GM12878 (cell line): ENCODE measurements around the gene TMEM208. TPM values are rescaled to one million over a fixed set of nuclear protein-coding genes. Genes with fewer than 3 reads are reported as not detected.

Experiments used
- ATAC-seq: fragments of 200-7000 bp; cut with Tn5 transposase; 3 replicates; pipeline ENCODE4 v1.9.1; 2020; ENCODE audit warnings: mild to moderate bottlenecking, moderate library complexity
- BruUV-seq: library from RNA; stranded (reverse); fragments of 400-500 nt; replicated peaks from 2 replicates; lab custom pipeline; 2021; lab: Mats Ljungman, UMichigan
- CTCF ChIA-PET: fragments of 300-600 bp; sonication (Branson Sonifier 250); formaldehyde crosslinking; extraction: SDS; loops from one replicate; lab custom pipeline; 2021; ENCODE audit warnings: inconsistent platforms; lab: Yijun Ruan, JAX
- POLR2A ChIA-PET: fragments of 350-600 bp; formaldehyde crosslinking; extraction: SDS; loops from one replicate; lab custom pipeline; 2021; ENCODE audit warnings: inconsistent platforms; lab: Charles Lee
- RAD21 ChIA-PET: fragments of 300-600 bp; sonication (Branson Sonifier 250); formaldehyde crosslinking; loops from one replicate; lab custom pipeline; 2023; ENCODE audit warnings: antibody characterized with exemption; ENCODE audit not compliant: unreplicated experiment; lab: Charles Lee
- SMC1A ChIA-PET: fragments of 300-600 bp; sonication (Branson Sonifier 250); formaldehyde crosslinking; loops from one replicate; lab custom pipeline; 2023; ENCODE audit not compliant: unreplicated experiment, uncharacterized antibody; lab: Charles Lee
- DNase-seq: peaks from one replicate; pipeline ENCODE4 v3.0.0-alpha.2; 2011; ENCODE audit warnings: low read depth, low spot score
- FAIRE-seq: peaks from 3 replicates; lab custom pipeline; 2011; peaks lifted over from hg19 to GRCh38; lab: Jason Lieb, UNC
- H2AFZ ChIP-seq: 2 replicates; pipeline ENCODE4 v1.6.0; 2011; ENCODE audit warnings: low read depth, low read length, control low read depth; ENCODE audit not compliant: control insufficient read depth
- H3K27ac ChIP-seq: 2 replicates; pipeline ENCODE4 v1.5.1; 2011; ENCODE audit warnings: control low read depth; ENCODE audit not compliant: control insufficient read depth, insufficient read depth
- H3K27me3 ChIP-seq, 2 experiments: replicated peaks in 1 of 2; 2 replicates each; pipeline versions ENCODE4 v1.6.0 to v1.6.1; 2011; ENCODE audit warnings: low read length in 1 of 2; ENCODE audit not compliant: control insufficient read depth in 2 of 2, insufficient read depth in 2 of 2
- H3K36me3 ChIP-seq, 2 experiments: 2 replicates each; pipeline ENCODE4 v1.5.1; 2011; ENCODE audit warnings: low read length in 1 of 2; ENCODE audit not compliant: control insufficient read depth in 2 of 2, insufficient read depth in 2 of 2
- H3K4me1 ChIP-seq: 2 replicates; pipeline ENCODE4 v1.6.1; 2011; ENCODE audit warnings: mild to moderate bottlenecking, low read length, moderate library complexity, mixed read lengths; ENCODE audit not compliant: control insufficient read depth, insufficient read depth
- H3K4me2 ChIP-seq: 2 replicates; pipeline ENCODE4 v1.6.0; 2011; ENCODE audit warnings: control low read depth; ENCODE audit not compliant: control insufficient read depth, insufficient read depth
- H3K4me3 ChIP-seq: fragments of 200-600 bp; sonication (generic); 2 replicates; pipeline ENCODE4 v1.5.1; 2016
- H3K79me2 ChIP-seq: 2 replicates; pipeline ENCODE4 v1.6.0; 2011; ENCODE audit warnings: low read length; ENCODE audit not compliant: control insufficient read depth, insufficient read depth
- H3K9ac ChIP-seq: 2 replicates; pipeline ENCODE4 v1.8.0; 2011; ENCODE audit warnings: low read length, control low read depth, mixed read lengths; ENCODE audit not compliant: control insufficient read depth, insufficient read depth
- H3K9me3 ChIP-seq: replicated peaks from 3 replicates; pipeline ENCODE4 v1.5.1; 2011; ENCODE audit warnings: mild to moderate bottlenecking, low read length; ENCODE audit not compliant: control insufficient read depth, insufficient read depth
- H4K20me1 ChIP-seq: 2 replicates; pipeline ENCODE4 v1.6.0; 2011; ENCODE audit not compliant: control insufficient read depth, insufficient read depth
- CHD4 ChIP-seq: fragments of 200-600 bp; sonication (generic); IDR thresholded peaks from 2 replicates; pipeline ENCODE4 v1.6.1; 2016; ENCODE audit warnings: mild to moderate bottlenecking
- EGR1 ChIP-seq, 2 experiments: IDR thresholded peaks; 1 replicate in 1 of 2; 2 replicates in 1 of 2; pipeline ENCODE4 v1.6.1; 2011 to 2012; ENCODE audit warnings: low read depth in 2 of 2, low read length in 2 of 2, borderline replicate concordance in 1 of 2, mild to moderate bottlenecking in 1 of 2, moderate library complexity in 1 of 2
- EZH2 ChIP-seq: IDR thresholded peaks from 2 replicates; pipeline ENCODE4 v1.6.1; 2012; ENCODE audit warnings: low read depth, mild to moderate bottlenecking, control low read depth, inconsistent platforms, low read length, borderline replicate concordance; ENCODE audit not compliant: control insufficient read depth
- FOXM1 ChIP-seq: IDR thresholded peaks from 2 replicates; pipeline ENCODE4 v1.6.1; 2012; ENCODE audit warnings: low read depth, mild to moderate bottlenecking, inconsistent platforms, low read length, moderate library complexity
- JUNB ChIP-seq: IDR thresholded peaks from 2 replicates; pipeline ENCODE4 v1.6.1; 2016; ENCODE audit warnings: antibody characterized with exemption, mild to moderate bottlenecking
- NR2C2 ChIP-seq: IDR thresholded peaks from 2 replicates; pipeline ENCODE4 v1.6.1; 2011; ENCODE audit warnings: borderline replicate concordance, low read depth; ENCODE audit not compliant: control insufficient read depth, insufficient read length
- PML ChIP-seq: IDR thresholded peaks from 2 replicates; pipeline ENCODE4 v1.6.1; 2012; ENCODE audit warnings: low read length, inconsistent platforms
- SIN3A ChIP-seq: IDR thresholded peaks from 2 replicates; pipeline ENCODE4 v1.6.1; 2012; ENCODE audit warnings: low read depth, low read length, improper control_type of control experiment
- SMARCA5 ChIP-seq: fragments of 450-650 bp; IDR thresholded peaks from 2 replicates; pipeline ENCODE4 v1.6.1; 2017; ENCODE audit warnings: mild to moderate bottlenecking
- TBL1XR1 ChIP-seq: IDR thresholded peaks from 2 replicates; pipeline ENCODE4 v1.6.1; 2012; ENCODE audit warnings: low read depth, low read length, improper control_type of control experiment
- ZZZ3 ChIP-seq: IDR thresholded peaks from 2 replicates; pipeline ENCODE4 v1.6.1; 2011; ENCODE audit warnings: low read depth; ENCODE audit not compliant: control insufficient read depth, insufficient read length
- WGBS: methylation state at CpG from one replicate; pipeline ENCODE4 v1.1.6; 2016; ENCODE audit warnings: low lambda C conversion rate; ENCODE audit not compliant: insufficient replicate concordance, insufficient coverage; ENCODE audit errors: missing lambda C conversion rate; 5-methylcytosine and 5-hydroxymethylcytosine counted together
- in situ Hi-C: fragments of 300-500 bp; cut with MboI; formaldehyde crosslinking; loops from 9 replicates; pipeline ENCODE4 v1.14.3; 2018; ENCODE audit warnings: mixed read lengths
- intact Hi-C: fragments of 100-400 bp; cut with micrococcal nuclease; formaldehyde crosslinking; loops from one replicate; pipeline ENCODE4 v1.14.2; 2022; ENCODE audit not compliant: unreplicated experiment
- polyA plus RNA-seq, 11 experiments: library from polyadenylated mRNA; depleted of rRNA in 4 of 11; unstranded in 6 of 11; stranded (reverse) in 5 of 11; fragments of >200 nt; fragmentation: Nextera tagmentation in 4 of 11; fragmentation: Illumina TruSeq in 1 of 11; extraction: Ambion mirVana in 4 of 11; extraction: Trizol in 1 of 11; gene quantifications; 1 replicate in 1 of 11; 2 replicates in 10 of 11; pipeline versions ENCODE4 v1.2.1 to v1.2.3, GENCODE V29; 2011 to 2016; ENCODE audit warnings: inconsistent platforms in 2 of 11, missing spikeins in 2 of 11, low read depth in 1 of 11
- total RNA-seq, 4 experiments: library from RNA; depleted of rRNA in 3 of 4; stranded (reverse); fragments of >200 nt in 3 of 4; fragmentation: Illumina TruSeq in 1 of 4; extraction: Trizol in 1 of 4; gene quantifications; 2 replicates each; pipeline versions ENCODE4 v1.2.1 to v1.2.3, GENCODE V29; 2013 to 2021
- TF ChIP-seq, protein P1 (sequence below): fragments of 450-650 bp; IDR thresholded peaks from 2 replicates; pipeline ENCODE4 v1.6.1; 2017; ENCODE audit warnings: low read depth, mild to moderate bottlenecking, moderate library complexity
- TF ChIP-seq, protein P2 (sequence below): IDR thresholded peaks from 2 replicates; pipeline ENCODE4 v1.6.1; 2012; ENCODE audit warnings: improper control_type of control experiment, low read depth, low read length; ENCODE audit not compliant: insufficient replicate concordance
- TF ChIP-seq, protein P3 (sequence below): IDR thresholded peaks from 2 replicates; pipeline ENCODE4 v1.6.1; 2011; ENCODE audit warnings: mild to moderate bottlenecking, low read depth, low read length, moderate library complexity; ENCODE audit not compliant: insufficient replicate concordance

Gene TMEM208
- total and polyA plus RNA-seq, 10 of the 15 experiments (the other 5 are each of a cell fraction or from before 2014, with no cell fraction given), result 34.1 to 244 (median 54.1) TPM

DNA sequence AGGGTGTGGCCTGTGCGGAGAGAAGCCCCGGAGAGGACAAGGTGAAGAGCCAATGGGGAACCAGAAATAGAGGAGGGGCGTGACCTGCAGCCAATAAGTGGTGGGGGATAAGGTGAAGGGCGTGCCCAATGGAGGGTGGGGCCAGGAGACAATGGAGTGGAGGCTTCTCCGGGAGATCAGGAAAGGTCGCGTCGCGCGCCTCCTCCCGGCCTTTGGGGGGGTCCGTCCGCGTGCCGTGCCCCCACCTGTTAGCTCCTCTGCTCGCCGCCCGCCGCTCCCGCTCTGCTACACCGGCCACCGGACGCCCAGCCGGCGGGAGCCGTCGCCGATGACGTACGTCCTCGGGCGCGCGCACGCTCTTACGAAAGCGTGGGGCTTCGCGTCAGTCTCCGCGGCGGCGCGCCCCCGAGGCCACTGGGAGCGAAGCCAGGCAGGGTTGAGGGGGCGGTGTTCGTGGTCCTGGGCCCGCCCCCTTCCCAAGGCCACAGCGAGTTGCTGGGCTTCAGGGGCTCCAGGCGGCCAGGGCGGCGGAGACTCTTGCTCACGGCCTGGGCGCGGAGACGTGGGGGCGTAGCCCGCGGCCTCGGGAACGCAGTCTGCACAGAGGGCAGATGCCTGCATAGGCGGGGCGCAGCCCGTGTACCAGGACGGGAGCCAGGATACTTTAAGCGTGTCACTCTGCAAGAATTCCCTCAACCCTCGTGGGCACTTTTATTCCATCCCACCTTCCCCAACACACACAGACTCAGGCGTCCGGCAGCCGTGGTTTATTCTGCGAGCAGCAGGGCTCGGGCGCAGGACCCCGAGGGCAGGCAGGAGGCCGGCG, 43.1 kb upstream of the TMEM208 start, which contains the start of gene MATCAP1:
MATCAP1 (minus strand) TSS at position 337 of the 826 bp plus-strand sequence. CDS start 3,353 bp downstream, outside the sequence.
- Histone ChIP-seq H3K27ac (peak within 1 kb of the TSS; percentile 84), H3K27me3 (peaks cover 0 to 3% of the 10 kb centered on the region in 2 experiments; a peak in 2 of 4 replicates), H3K4me1 (peaks cover 4% of the 10 kb centered on the region), H3K79me2 (peaks cover 5% of the 10 kb centered on the region), H2AFZ (peak within 1 kb of the TSS; percentile 97), H3K4me2 (peak within 1 kb of the TSS; percentile 99), H3K9ac (peak within 1 kb of the TSS; percentile 74), H3K9me3 (no peaks in the 10 kb centered on the region), H3K36me3 (no peaks in the 10 kb centered on the region), H3K4me3 (peak within 1 kb of the TSS; percentile 76), H4K20me1 (no peaks in the 10 kb centered on the region; the same call in 1 of the 2 replicates)
- BruUV-seq, result no TSS peak
- peak; percentile 91 for DNase-seq
- ChIA-PET CTCF (interaction anchor here (0.6 to 3.2 kb wide), 14 partner anchors 10 to 208 kb away, joined by 3 to 34 read pairs (median 8); partner anchors contain the start of genes B3GNT9, CBFB, FBXL8 and NOL3), SMC1A (interaction anchor here (0.8 to 1.7 kb wide), 4 partner anchors 33 to 227 kb away, joined by 3 to 7 read pairs (median 4); partner anchors contain the start of gene B3GNT9), POLR2A (interaction anchor here (0.5 to 1.4 kb wide), 3 partner anchors 21 to 90 kb away, joined by 3 to 4 read pairs (median 4); partner anchors contain the start of gene FHOD1), RAD21 (interaction anchor here (1.5 to 2.3 kb wide), 4 partner anchors 29 to 250 kb away, joined by 3 to 9 read pairs (median 6); no protein-coding TSS in a partner anchor)
- under 1% methylated on average over 77 of the region's 77 CpGs for WGBS
- intact Hi-C loops (loop anchor here (2.0 kb wide), 2 partner anchors 63 to 167 kb away; partner anchors contain the start of gene FHOD1), in situ Hi-C loops (no loop called here)
- peak; percentile 100 for FAIRE-seq
- ATAC-seq, result peak; percentile 96
- no peak for TF ChIP-seq EZH2
- TF ChIP-seq, protein P1, sequence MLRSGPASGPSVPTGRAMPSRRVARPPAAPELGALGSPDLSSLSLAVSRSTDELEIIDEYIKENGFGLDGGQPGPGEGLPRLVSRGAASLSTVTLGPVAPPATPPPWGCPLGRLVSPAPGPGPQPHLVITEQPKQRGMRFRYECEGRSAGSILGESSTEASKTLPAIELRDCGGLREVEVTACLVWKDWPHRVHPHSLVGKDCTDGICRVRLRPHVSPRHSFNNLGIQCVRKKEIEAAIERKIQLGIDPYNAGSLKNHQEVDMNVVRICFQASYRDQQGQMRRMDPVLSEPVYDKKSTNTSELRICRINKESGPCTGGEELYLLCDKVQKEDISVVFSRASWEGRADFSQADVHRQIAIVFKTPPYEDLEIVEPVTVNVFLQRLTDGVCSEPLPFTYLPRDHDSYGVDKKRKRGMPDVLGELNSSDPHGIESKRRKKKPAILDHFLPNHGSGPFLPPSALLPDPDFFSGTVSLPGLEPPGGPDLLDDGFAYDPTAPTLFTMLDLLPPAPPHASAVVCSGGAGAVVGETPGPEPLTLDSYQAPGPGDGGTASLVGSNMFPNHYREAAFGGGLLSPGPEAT, result no peak
- no peak for TF ChIP-seq JUNB
- peak; percentile 75 to 84 for TF ChIP-seq EGR1 (IDR thresholded peaks at IDR 0.05; ENCODE audit: borderline replicate concordance in 1 of 2, low read depth in 2 of 2, low read length in 2 of 2)
- no peak for TF ChIP-seq SMARCA5
- TF ChIP-seq SIN3A, result no peak
- no peak for TF ChIP-seq NR2C2
- TF ChIP-seq, protein P2, sequence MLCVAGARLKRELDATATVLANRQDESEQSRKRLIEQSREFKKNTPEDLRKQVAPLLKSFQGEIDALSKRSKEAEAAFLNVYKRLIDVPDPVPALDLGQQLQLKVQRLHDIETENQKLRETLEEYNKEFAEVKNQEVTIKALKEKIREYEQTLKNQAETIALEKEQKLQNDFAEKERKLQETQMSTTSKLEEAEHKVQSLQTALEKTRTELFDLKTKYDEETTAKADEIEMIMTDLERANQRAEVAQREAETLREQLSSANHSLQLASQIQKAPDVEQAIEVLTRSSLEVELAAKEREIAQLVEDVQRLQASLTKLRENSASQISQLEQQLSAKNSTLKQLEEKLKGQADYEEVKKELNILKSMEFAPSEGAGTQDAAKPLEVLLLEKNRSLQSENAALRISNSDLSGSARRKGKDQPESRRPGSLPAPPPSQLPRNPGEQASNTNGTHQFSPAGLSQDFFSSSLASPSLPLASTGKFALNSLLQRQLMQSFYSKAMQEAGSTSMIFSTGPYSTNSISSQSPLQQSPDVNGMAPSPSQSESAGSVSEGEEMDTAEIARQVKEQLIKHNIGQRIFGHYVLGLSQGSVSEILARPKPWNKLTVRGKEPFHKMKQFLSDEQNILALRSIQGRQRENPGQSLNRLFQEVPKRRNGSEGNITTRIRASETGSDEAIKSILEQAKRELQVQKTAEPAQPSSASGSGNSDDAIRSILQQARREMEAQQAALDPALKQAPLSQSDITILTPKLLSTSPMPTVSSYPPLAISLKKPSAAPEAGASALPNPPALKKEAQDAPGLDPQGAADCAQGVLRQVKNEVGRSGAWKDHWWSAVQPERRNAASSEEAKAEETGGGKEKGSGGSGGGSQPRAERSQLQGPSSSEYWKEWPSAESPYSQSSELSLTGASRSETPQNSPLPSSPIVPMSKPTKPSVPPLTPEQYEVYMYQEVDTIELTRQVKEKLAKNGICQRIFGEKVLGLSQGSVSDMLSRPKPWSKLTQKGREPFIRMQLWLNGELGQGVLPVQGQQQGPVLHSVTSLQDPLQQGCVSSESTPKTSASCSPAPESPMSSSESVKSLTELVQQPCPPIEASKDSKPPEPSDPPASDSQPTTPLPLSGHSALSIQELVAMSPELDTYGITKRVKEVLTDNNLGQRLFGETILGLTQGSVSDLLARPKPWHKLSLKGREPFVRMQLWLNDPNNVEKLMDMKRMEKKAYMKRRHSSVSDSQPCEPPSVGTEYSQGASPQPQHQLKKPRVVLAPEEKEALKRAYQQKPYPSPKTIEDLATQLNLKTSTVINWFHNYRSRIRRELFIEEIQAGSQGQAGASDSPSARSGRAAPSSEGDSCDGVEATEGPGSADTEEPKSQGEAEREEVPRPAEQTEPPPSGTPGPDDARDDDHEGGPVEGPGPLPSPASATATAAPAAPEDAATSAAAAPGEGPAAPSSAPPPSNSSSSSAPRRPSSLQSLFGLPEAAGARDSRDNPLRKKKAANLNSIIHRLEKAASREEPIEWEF, result no peak
- no peak for TF ChIP-seq CHD4
- no peak for TF ChIP-seq ZZZ3
- no peak for TF ChIP-seq PML
- no peak for TF ChIP-seq TBL1XR1
- TF ChIP-seq, protein P3, sequence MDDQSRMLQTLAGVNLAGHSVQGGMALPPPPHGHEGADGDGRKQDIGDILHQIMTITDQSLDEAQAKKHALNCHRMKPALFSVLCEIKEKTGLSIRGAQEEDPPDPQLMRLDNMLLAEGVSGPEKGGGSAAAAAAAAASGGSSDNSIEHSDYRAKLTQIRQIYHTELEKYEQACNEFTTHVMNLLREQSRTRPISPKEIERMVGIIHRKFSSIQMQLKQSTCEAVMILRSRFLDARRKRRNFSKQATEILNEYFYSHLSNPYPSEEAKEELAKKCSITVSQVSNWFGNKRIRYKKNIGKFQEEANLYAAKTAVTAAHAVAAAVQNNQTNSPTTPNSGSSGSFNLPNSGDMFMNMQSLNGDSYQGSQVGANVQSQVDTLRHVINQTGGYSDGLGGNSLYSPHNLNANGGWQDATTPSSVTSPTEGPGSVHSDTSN, result peak; percentile 97
- TF ChIP-seq FOXM1, result no peak
